Ovary (tissue), 3 donors: Measurements from ENCODE around the gene DNAJB2.

Experiments used
- POLR2A ChIP-seq: fragments of 450-650 bp; IDR thresholded peaks from one replicate; pipeline ENCODE4 v1.6.1; 2017; ENCODE audit warnings: antibody characterized with exemption, mild to moderate bottlenecking, moderate library complexity
- TF ChIP-seq, protein P1 (sequence below), 3 donors: fragments of 450-650 bp in 2 of 3; fragments of 200-600 bp in 1 of 3; IDR thresholded peaks; one replicate each; pipeline versions ENCODE4 v1.5.1 to v1.8.0; 2016 to 2022; ENCODE audit warnings: antibody characterized with exemption in 3 of 3, mild to moderate bottlenecking in 1 of 3
- donor health status: DM: no; HTN: no; CAD: no.

DNA sequence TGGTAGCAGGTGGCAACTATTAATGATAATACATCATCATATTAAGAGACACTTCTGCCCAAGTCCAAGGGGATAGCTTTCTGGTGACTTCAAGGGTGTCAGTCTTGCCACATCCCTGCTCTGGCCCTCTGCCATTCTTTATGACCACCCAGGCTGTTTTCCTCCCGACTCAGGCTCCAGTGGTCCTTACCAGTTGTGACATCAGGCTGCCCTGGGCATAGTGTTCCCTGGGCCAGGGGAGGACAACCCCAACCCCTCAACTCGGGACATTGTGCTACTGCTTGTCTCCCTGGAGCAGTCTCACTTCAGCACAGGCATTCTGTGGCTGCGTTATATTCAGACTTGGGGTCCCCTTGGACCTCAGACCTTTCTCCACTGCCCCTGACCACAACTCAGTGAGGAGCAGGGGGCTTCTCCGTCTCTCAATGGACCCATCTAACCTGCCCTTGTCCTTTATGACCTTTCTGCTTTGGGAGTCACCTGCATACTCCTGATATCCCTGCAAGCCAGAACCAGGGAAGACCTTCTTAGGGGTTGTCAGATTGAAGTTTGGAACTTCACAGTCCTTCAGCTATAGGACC is 12.8 kb downstream of the DNAJB2 start:
- TF ChIP-seq, protein P1, sequence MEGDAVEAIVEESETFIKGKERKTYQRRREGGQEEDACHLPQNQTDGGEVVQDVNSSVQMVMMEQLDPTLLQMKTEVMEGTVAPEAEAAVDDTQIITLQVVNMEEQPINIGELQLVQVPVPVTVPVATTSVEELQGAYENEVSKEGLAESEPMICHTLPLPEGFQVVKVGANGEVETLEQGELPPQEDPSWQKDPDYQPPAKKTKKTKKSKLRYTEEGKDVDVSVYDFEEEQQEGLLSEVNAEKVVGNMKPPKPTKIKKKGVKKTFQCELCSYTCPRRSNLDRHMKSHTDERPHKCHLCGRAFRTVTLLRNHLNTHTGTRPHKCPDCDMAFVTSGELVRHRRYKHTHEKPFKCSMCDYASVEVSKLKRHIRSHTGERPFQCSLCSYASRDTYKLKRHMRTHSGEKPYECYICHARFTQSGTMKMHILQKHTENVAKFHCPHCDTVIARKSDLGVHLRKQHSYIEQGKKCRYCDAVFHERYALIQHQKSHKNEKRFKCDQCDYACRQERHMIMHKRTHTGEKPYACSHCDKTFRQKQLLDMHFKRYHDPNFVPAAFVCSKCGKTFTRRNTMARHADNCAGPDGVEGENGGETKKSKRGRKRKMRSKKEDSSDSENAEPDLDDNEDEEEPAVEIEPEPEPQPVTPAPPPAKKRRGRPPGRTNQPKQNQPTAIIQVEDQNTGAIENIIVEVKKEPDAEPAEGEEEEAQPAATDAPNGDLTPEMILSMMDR (IDR thresholded peaks at IDR 0.05): no peak
- TF ChIP-seq POLR2A: no peak
